ENCODE results near the gene FGF7.

GRCh38 chr15:49430046-49430445 lies 7.0 kb downstream of the FGF7 start:
- TF ChIP-seq TAF1 (IDR thresholded peaks at IDR 0.05; ENCODE audit: low read depth, low read length) (no peak), POLR2A (IDR thresholded peaks at IDR 0.05; ENCODE audit: low read depth, low read length) (no peak)

Measured in GM12891 (cell line).